Measurements from ENCODE around the gene KMT2D. TPM values are rescaled to one million over a fixed set of nuclear protein-coding genes. Genes with fewer than 3 reads are reported as not detected.

KMT2D gene
- total RNA-seq, 1 donor from 2014 or later, result 99.8 TPM

DNA sequence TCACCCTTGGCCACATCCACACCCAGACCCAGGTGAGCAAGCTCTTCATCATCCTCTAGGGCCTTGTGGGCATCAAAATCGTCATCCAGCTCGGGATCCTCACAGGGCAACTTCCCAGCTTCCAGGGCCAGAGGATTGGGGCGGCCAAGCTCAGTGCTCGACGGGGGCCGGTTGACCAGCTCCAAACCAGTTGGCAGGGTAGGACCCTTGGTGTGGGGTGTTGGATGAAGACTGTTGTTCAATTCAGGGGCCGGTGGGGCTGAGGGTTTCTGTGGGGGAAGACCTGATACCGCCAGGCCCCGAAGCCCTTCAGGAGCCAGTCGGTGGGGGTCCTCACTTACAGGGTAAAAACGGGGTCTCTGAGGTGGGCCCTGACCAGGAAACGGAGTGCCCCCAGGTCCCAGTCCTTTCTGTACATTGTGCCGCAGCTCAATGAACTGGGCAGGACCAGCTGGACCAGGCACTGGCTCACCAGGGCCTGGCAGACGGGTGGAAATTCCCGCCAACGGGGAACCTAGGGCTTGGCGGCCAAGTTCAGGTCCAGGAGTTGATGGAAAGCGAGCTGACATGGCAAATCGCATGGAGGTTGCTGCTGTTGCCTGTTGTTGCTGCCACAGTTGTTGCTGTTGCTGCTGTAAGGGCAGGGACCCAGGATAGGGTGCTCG, 22.2 kb downstream of the KMT2D start:
- H3K27me3 Mint-ChIP-seq (ENCODE audit: low read depth), result no peaks in the 10 kb centered on the region
- no peak for DNase-seq (ENCODE audit: low read depth, low spot score)
- H3K9me3 Mint-ChIP-seq, result no peaks in the 10 kb centered on the region
- peaks cover 6% of the 10 kb centered on the region for H3K36me3 Mint-ChIP-seq (ENCODE audit: low read depth)
- TF ChIP-seq, protein P1, sequence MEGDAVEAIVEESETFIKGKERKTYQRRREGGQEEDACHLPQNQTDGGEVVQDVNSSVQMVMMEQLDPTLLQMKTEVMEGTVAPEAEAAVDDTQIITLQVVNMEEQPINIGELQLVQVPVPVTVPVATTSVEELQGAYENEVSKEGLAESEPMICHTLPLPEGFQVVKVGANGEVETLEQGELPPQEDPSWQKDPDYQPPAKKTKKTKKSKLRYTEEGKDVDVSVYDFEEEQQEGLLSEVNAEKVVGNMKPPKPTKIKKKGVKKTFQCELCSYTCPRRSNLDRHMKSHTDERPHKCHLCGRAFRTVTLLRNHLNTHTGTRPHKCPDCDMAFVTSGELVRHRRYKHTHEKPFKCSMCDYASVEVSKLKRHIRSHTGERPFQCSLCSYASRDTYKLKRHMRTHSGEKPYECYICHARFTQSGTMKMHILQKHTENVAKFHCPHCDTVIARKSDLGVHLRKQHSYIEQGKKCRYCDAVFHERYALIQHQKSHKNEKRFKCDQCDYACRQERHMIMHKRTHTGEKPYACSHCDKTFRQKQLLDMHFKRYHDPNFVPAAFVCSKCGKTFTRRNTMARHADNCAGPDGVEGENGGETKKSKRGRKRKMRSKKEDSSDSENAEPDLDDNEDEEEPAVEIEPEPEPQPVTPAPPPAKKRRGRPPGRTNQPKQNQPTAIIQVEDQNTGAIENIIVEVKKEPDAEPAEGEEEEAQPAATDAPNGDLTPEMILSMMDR (conservative IDR thresholded peaks at IDR 0.05), result no peak
- H3K27ac Mint-ChIP-seq (ENCODE audit: unreplicated experiment), result no peak overlapping the region
- H3K4me3 Mint-ChIP-seq, result no peak overlapping the region
- H3K4me1 Mint-ChIP-seq, result no peaks in the 10 kb centered on the region

DNA sequence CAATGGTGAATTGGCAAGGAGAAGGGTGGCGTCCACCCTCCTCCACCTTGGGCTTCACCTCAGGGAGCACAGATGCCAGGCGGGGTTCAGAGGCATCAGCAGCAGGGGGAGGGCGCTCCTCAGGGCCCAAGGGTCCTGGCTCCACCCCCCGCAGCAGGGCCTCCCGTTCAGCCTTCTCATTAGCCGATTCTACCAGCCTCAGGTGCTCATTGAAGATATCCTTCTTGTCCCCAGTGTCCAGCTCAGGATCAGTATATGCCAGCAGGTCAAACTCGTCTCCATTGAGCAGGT, 22.7 kb downstream of the KMT2D start:
- Mint-ChIP-seq H3K36me3 (ENCODE audit: low read depth) (peaks cover under 1% of the 10 kb centered on the region), H3K27me3 (ENCODE audit: low read depth) (no peaks in the 10 kb centered on the region), H3K9me3 (no peaks in the 10 kb centered on the region), H3K4me1 (no peaks in the 10 kb centered on the region), H3K4me3 (no peak overlapping the region), H3K27ac (ENCODE audit: unreplicated experiment) (no peak overlapping the region)
- TF ChIP-seq, protein P1 (conservative IDR thresholded peaks at IDR 0.05), result no peak
- DNase-seq (ENCODE audit: low read depth, low spot score), result no peak

DNA sequence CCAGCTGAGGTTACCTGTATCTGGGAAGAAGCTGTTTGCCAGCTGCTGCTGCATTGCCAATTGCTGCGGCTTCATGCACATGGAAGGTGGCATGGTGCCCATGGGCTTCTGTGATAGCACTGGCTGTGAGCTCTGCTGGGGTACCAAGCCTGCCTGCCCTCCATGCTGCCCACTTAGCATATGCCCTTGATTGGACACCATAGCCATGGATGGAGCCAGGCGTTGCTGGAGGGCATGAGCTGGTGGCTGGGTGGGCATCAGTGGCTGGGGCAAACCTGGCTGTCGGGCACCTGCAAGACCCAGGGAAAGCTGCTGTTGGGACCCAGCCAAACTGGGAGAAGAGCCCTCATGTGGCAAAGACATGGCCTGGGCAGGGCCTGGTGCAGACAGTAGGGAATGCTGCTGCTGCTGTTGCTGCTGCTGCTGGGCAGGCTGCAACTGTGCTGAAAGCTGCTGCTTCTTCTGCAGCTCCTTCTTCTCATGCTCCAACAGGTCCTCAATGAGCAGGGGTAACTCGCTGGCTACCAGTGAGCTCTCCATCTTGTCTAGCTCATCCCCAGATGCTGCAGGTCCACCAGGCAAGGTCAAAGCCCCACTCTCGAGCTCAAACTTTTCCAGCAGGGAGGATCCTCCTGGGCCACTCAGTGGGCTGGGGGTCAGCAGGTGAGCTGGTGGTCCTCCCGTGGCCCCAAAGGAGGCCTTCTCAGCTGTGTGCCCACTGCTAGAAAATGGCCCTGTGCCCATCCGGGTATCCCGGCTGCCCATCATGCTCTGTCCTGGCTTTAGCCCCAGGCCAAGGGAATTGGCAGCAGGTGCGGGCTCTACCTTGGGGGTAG, 23.3 kb downstream of the KMT2D start:
- Mint-ChIP-seq H3K36me3 (ENCODE audit: low read depth) (no peaks in the 10 kb centered on the region), H3K27me3 (ENCODE audit: low read depth) (no peaks in the 10 kb centered on the region), H3K4me3 (no peak overlapping the region), H3K9me3 (no peaks in the 10 kb centered on the region), H3K27ac (ENCODE audit: unreplicated experiment) (no peak overlapping the region), H3K4me1 (no peaks in the 10 kb centered on the region)
- no peak for DNase-seq (ENCODE audit: low read depth, low spot score)
- TF ChIP-seq, protein P1 (conservative IDR thresholded peaks at IDR 0.05), result no peak

DNA sequence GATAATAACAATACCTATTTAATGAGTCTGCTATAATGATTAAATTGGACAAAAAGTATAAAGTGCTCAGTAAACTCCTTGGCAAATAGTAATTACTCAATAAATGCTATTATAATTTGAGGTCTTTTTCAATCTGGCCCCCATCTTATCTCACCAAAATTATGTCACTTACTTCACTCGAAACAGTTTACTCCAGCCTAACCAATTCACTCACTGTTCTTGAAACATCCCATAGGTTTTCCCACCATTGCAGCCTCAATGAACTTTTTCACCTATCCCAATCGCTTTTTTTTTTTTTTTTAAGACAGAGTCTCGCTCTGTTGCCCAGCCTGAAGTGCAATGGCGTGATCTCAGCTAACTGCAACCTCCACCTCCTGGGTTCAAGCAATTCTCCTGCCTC, 24.6 kb downstream of the KMT2D start:
- Mint-ChIP-seq H3K4me1 (no peaks in the 10 kb centered on the region), H3K36me3 (ENCODE audit: low read depth) (no peaks in the 10 kb centered on the region), H3K9me3 (no peaks in the 10 kb centered on the region), H3K4me3 (no peak overlapping the region), H3K27me3 (ENCODE audit: low read depth) (no peaks in the 10 kb centered on the region), H3K27ac (ENCODE audit: unreplicated experiment) (no peak overlapping the region)
- TF ChIP-seq, protein P1 (conservative IDR thresholded peaks at IDR 0.05), result no peak
- DNase-seq (ENCODE audit: low read depth, low spot score), result no peak

DNA sequence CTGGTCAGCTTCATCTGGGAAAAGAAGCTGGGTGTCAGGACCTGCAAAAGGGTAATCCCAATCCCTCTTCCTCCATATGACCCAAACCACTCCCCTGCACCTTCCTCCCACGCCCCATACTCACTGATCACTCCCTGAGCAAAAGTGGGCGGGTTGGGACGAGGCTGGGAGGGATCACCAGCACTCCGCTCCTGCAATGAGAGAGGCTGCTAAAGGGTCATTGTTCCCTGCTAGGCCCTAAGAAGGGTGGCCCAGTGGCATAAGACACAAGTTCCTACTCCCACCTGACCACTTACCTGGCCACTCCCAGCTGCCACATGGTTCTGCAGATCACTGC, 26.3 kb downstream of the KMT2D start:
- Mint-ChIP-seq H3K36me3 (ENCODE audit: low read depth) (peaks cover 4% of the 10 kb centered on the region), H3K27me3 (ENCODE audit: low read depth) (no peaks in the 10 kb centered on the region), H3K4me3 (no peak overlapping the region), H3K27ac (ENCODE audit: unreplicated experiment) (no peak overlapping the region), H3K4me1 (no peaks in the 10 kb centered on the region), H3K9me3 (no peaks in the 10 kb centered on the region)
- TF ChIP-seq, protein P1 (conservative IDR thresholded peaks at IDR 0.05), result no peak
- DNase-seq (ENCODE audit: low read depth, low spot score), result no peak

Measured in neural crest cell (in vitro differentiated cells).